GM13976 (cell line): ENCODE measurements around the gene SUMF1.

Source experiments
- DNase-seq: peaks from one replicate; pipeline ENCODE4 v3.0.0; 2012; ENCODE audit warnings: low spot score
- CTCF ChIP-seq: IDR thresholded peaks from 2 replicates; pipeline ENCODE4 v1.5.1; 2012; ENCODE audit warnings: borderline replicate concordance, mild to moderate bottlenecking; ENCODE audit not compliant: insufficient read depth; ENCODE audit errors: extremely low read depth, missing control alignments, control extremely low read depth
- in situ Hi-C: fragments of 300-500 bp; cut with MboI; formaldehyde crosslinking; loops from one replicate; pipeline ENCODE4 v1.12.0; 2022; ENCODE audit warnings: low sequenced_read_pairs, mixed read lengths, inconsistent platforms; ENCODE audit not compliant: unreplicated experiment

Gene SUMF1

GRCh38 chr3:4385201-4385600 lies 81.9 kb downstream of the SUMF1 start:
- TF ChIP-seq CTCF: no peak
- no peak for DNase-seq
- in situ Hi-C loops: no loop called here

- TF ChIP-seq CTCF: no peak
- no peak for DNase-seq
- in situ Hi-C loops: no loop called here
These were observed 87.1 kb downstream of the SUMF1 start for GRCh38 chr3:4380013-4380412.

- no peak for DNase-seq
- in situ Hi-C loops: no loop called here
- no peak for TF ChIP-seq CTCF
These were observed 90.6 kb downstream of the SUMF1 start for GRCh38 chr3:4376499-4376898.

- no peak for DNase-seq
- no peak for TF ChIP-seq CTCF
- in situ Hi-C loops: no loop called here
These were observed 91.2 kb downstream of the SUMF1 start for GRCh38 chr3:4375911-4376310.

- no peak for DNase-seq
- in situ Hi-C loops: loop anchor here (25.0 kb wide), 1 partner anchor 689 kb away; no protein-coding TSS in a partner anchor
- TF ChIP-seq CTCF: no peak
These were observed 93.4 kb downstream of the SUMF1 start for GRCh38 chr3:4373669-4374068.

- TF ChIP-seq CTCF: no peak
- DNase-seq: no peak
- in situ Hi-C loops: loop anchor here (25.0 kb wide), 1 partner anchor 700 kb away; no protein-coding TSS in a partner anchor
These were observed 104.5 kb downstream of the SUMF1 start for GRCh38 chr3:4362523-4362922.

- in situ Hi-C loops: loop anchor here (25.0 kb wide), 1 partner anchor 701 kb away; no protein-coding TSS in a partner anchor
- no peak for TF ChIP-seq CTCF
- no peak for DNase-seq
These were observed 106.3 kb downstream of the SUMF1 start for GRCh38 chr3:4360817-4361216.
